ENCODE results near the gene PMS2.

DNA sequence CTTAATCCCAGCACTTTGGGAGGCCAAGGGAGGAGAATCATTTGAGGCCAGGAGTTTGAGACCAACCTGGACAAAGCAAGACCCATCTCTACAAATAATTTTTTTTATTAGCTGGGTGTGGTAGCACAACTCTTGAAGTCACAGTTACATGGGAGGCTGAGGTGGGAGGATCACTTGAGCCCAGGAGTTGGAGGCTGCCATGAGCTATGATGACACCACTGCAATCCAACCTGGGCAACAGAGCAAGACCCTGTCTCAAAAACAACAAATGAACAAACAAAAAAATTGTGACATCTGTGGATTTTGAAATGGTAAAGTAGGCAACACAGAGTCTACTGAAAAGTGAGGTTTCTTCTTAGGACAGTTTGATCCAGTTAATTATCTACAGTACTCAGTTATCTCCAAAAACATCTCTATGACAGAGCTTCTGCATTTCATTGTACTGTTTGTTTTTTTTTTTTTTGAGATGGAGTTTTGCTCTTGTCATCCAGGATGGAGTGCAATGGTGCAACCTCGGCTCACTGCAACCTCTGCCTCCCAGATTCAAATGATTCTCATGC, 19.0 kb upstream of the PMS2 start:
- TF ChIP-seq POLR2A (IDR thresholded peaks at IDR 0.05) (no peak), POLR2AphosphoS5 (IDR thresholded peaks at IDR 0.05) (no peak)
- TF ChIP-seq, protein P1, sequence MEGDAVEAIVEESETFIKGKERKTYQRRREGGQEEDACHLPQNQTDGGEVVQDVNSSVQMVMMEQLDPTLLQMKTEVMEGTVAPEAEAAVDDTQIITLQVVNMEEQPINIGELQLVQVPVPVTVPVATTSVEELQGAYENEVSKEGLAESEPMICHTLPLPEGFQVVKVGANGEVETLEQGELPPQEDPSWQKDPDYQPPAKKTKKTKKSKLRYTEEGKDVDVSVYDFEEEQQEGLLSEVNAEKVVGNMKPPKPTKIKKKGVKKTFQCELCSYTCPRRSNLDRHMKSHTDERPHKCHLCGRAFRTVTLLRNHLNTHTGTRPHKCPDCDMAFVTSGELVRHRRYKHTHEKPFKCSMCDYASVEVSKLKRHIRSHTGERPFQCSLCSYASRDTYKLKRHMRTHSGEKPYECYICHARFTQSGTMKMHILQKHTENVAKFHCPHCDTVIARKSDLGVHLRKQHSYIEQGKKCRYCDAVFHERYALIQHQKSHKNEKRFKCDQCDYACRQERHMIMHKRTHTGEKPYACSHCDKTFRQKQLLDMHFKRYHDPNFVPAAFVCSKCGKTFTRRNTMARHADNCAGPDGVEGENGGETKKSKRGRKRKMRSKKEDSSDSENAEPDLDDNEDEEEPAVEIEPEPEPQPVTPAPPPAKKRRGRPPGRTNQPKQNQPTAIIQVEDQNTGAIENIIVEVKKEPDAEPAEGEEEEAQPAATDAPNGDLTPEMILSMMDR (IDR thresholded peaks at IDR 0.05) = no peak

Data from gastroesophageal sphincter (tissue), 3 donors.